Stimulated activated memory B cell treated with anti-CD40 and anti-IgM and Interleukin-4, amounts not matched to agents 10 μg/mL and 1 μg/mL and 100 μg/mL, for 72 hours (primary cell): ENCODE results near the gene SLC47A2.

ENCODE experiments used
- ATAC-seq: fragments of 150-1000 bp; cut with Tn5 transposase; 2 replicates; pipeline ENCODE4 v1.10.0; 2021
- H3K27ac Mint-ChIP-seq: one replicate; pipeline ENCODE4 v1.8.0; 2022; ENCODE audit warnings: mild to moderate bottlenecking, mixed read lengths
- H3K27me3 Mint-ChIP-seq: one replicate; pipeline ENCODE4 v1.8.0; 2022; ENCODE audit warnings: mixed read lengths
- H3K36me3 Mint-ChIP-seq: one replicate; pipeline ENCODE4 v1.8.0; 2022; ENCODE audit warnings: mixed read lengths
- H3K4me1 Mint-ChIP-seq: one replicate; pipeline ENCODE4 v1.8.0; 2022; ENCODE audit warnings: mixed read lengths
- H3K4me3 Mint-ChIP-seq: one replicate; pipeline ENCODE4 v1.8.0; 2022; ENCODE audit warnings: mild to moderate bottlenecking, moderate library complexity, mixed read lengths
- H3K9me3 Mint-ChIP-seq: one replicate; pipeline ENCODE4 v1.8.0; 2022; ENCODE audit warnings: mixed read lengths

SLC47A2 gene

DNA sequence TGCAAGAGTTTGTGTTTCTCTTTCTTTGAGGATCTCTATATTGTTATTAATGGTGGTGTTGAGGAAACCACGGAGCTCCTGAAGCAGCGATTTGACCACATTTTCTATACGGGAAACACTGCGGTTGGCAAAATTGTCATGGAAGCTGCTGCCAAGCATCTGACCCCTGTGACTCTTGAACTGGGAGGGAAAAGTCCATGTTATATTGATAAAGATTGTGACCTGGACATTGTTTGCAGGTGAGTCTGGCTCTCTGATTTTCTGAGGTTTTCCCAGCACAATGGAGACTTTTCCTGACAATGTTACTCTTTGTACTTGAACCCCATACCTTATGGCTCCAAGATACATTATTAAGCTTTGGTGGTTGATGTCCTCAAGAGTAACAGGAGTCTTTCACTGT, 60.0 kb downstream of the SLC47A2 start:
- no peaks in the 10 kb centered on the region for H3K27me3 Mint-ChIP-seq
- no peak overlapping the region for H3K4me3 Mint-ChIP-seq
- H3K9me3 Mint-ChIP-seq, result no peaks in the 10 kb centered on the region
- H3K36me3 Mint-ChIP-seq, result peaks cover 40% of the 10 kb centered on the region
- peaks cover 5% of the 10 kb centered on the region for H3K4me1 Mint-ChIP-seq
- H3K27ac Mint-ChIP-seq, result no peak overlapping the region
- ATAC-seq, result no peak

DNA sequence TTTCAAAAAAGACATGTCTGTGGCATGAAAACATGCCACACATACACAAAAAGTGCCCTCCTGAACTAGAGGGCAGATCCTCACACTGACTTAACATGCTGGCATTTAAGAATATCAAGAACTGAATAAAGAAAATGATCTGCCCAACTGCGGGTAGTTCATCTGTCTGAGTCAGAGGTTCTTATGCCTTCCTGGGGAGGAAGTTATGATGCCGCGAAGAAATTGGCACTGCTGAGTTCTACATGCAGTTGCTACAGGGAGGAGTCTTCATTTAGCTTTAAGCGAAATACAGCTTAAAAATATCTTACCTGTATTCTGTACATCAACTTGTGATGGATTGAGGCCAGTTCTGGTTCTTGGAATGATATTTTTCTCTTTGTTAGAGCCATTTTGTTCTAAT, 61.5 kb downstream of the SLC47A2 start:
- ATAC-seq, result no peak
- H3K27me3 Mint-ChIP-seq, result no peaks in the 10 kb centered on the region
- H3K27ac Mint-ChIP-seq, result no peak overlapping the region
- peaks cover 33% of the 10 kb centered on the region for H3K36me3 Mint-ChIP-seq
- peaks cover 16% of the 10 kb centered on the region for H3K4me1 Mint-ChIP-seq
- no peaks in the 10 kb centered on the region for H3K9me3 Mint-ChIP-seq
- H3K4me3 Mint-ChIP-seq, result no peak overlapping the region

DNA sequence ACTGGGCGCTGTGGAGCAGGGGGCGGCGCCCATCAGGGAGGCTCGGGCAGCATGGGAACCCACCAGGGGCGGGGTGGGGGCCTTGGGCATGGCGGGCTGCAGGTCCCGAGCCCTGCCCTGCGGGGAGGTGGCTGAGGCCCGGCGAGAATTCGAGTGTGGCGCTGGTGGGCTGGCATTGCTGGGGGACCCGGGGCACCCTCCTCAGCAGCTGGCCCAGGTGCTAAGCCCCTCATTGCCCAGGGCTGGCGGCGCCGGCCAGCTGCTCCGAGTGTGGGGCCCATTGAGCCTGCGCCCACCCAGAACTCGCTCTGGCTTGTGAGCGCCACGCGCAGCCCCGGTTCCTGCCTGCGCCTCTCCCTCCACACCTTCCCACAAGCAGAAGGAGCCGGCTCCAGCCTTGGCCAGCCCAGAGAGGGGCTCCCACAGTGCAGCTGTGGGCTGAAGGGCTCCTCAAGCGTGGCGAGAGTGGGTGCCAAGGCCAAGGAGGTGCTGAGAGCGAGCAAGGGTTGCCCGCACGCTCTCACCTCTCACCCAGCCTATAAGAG, 62.0 kb downstream of the SLC47A2 start:
- no peaks in the 10 kb centered on the region for H3K27me3 Mint-ChIP-seq
- ATAC-seq, result no peak

DNA sequence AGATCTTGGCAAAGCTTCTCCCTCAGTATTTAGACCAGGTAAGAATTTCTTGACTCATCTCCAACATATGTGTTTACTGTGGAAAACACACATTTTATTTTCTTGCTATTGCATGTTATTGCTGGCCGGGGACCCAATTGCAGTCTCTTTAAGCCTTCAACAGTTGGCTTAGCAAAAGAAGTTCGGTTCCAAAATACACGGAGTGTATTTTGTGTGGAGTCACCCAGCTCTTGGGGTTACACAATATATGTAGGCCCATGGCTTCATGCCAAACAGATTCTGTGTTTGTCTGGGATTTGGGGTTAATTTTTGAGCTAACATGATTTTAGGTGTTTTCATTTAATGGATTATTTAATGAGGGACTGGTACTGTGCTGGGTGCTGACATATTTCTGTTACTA, 63.8 kb downstream of the SLC47A2 start:
- peaks cover 33% of the 10 kb centered on the region for H3K36me3 Mint-ChIP-seq
- H3K27me3 Mint-ChIP-seq, result no peaks in the 10 kb centered on the region
- H3K9me3 Mint-ChIP-seq, result no peaks in the 10 kb centered on the region
- ATAC-seq, result no peak
- H3K4me1 Mint-ChIP-seq, result peaks cover 32% of the 10 kb centered on the region
- no peak overlapping the region for H3K27ac Mint-ChIP-seq
- no peak overlapping the region for H3K4me3 Mint-ChIP-seq

More for the DNA sequence above, 62.0 kb downstream of the SLC47A2 start:
- Mint-ChIP-seq H3K9me3 (no peaks in the 10 kb centered on the region), H3K4me3 (no peak overlapping the region), H3K27ac (no peak overlapping the region), H3K36me3 (peaks cover 33% of the 10 kb centered on the region), H3K4me1 (peaks cover 21% of the 10 kb centered on the region)

DNA sequence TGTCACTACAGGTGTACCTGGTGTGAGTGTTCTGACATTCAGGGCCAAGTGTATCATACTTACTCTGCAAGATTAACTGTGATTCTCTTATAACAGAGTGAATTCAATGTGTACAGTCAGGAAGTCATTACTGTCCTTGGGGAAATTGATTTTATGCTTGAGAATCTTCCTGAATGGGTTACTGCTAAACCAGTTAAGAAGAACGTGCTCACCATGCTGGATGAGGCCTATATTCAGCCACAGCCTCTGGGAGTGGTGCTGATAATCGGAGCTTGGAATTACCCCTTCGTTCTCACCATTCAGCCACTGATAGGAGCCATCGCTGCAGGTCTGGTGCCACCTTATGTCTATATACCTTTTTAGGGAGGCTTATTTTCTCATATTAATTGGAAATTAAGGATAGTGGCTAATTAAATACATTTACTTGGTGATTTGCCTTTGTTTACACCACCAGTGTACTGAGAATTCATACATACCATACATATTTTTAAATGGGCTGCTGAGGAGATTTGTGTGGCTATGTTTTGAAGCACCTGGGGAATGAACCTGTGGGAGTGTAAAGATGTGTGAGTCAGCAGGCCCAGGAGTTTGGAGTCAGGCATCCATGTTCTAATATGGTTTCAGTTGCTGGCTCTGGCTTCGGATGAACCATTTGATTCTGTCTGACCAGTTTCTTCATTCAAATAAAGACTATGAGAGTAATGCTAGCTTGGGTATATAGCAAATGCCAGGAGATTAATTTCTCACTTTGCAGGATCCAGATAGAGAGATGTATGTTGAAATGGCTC, 64.7 kb downstream of the SLC47A2 start:
- Mint-ChIP-seq H3K27ac (no peak overlapping the region), H3K27me3 (no peaks in the 10 kb centered on the region), H3K9me3 (no peaks in the 10 kb centered on the region), H3K4me1 (peaks cover 40% of the 10 kb centered on the region), H3K4me3 (no peak overlapping the region), H3K36me3 (peaks cover 33% of the 10 kb centered on the region)
- no peak for ATAC-seq

DNA sequence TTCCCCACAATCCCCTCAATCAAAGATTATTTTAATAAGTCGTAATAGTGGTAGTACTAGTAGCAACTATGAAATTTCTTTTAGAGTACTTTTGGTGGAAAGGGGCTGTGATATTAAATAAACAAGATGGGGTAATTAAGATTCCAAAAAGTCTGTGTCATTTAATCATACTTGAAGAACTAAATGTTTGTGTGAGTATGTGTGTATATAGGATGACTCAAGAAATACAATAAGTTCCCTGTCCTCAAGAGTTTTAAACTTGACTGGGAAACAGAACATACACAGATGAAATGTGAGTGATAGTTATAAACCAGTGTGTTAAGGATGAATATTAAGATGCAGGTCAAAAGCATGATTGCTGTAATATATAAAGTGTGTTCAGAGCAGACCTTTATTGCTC, 65.6 kb downstream of the SLC47A2 start:
- Mint-ChIP-seq H3K36me3 (peaks cover 26% of the 10 kb centered on the region), H3K4me3 (no peak overlapping the region), H3K27ac (no peak overlapping the region), H3K27me3 (no peaks in the 10 kb centered on the region), H3K9me3 (no peaks in the 10 kb centered on the region), H3K4me1 (peaks cover 36% of the 10 kb centered on the region)
- no peak for ATAC-seq

DNA sequence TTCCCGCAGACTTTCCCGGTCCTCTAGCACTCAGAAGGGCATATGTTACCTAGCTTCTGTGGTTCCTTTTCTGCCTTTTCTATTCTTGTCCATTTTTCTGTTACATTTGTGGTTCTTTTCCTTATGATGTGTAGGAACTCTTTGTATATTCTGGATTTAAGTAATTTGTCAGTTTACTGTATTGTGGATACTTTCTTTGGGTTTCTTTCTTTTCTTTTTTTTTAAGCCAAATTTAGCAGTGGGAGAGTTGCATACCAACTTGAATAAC, 67.2 kb downstream of the SLC47A2 start:
- H3K4me1 Mint-ChIP-seq, result peaks cover 36% of the 10 kb centered on the region

GRCh38 chr17:19648475-19649273, 67.7 kb downstream of the SLC47A2 start, which contains the start of gene ALDH3A2:
TSS of gene ALDH3A2 (plus strand) at chr17:19648751. CDS start at chr17:19648972, 221 bp downstream.
- H3K4me1 Mint-ChIP-seq, result peaks cover 36% of the 10 kb centered on the region
- no peaks in the 10 kb centered on the region for H3K27me3 Mint-ChIP-seq

More for the DNA sequence above, 67.2 kb downstream of the SLC47A2 start:
- Mint-ChIP-seq H3K36me3 (peaks cover 15% of the 10 kb centered on the region), H3K27ac (peak overlapping the region; percentile 96), H3K27me3 (no peaks in the 10 kb centered on the region), H3K9me3 (no peaks in the 10 kb centered on the region), H3K4me3 (peak overlapping the region; percentile 96)
- no peak for ATAC-seq

GRCh38 chr17:19647697-19648474, 68.5 kb downstream of the SLC47A2 start:
- Mint-ChIP-seq H3K9me3 (no peaks in the 10 kb centered on the region), H3K27ac (peak overlapping the region; percentile 96), H3K27me3 (no peaks in the 10 kb centered on the region), H3K36me3 (peaks cover 7% of the 10 kb centered on the region), H3K4me1 (peaks cover 36% of the 10 kb centered on the region), H3K4me3 (peak overlapping the region; percentile 96)
- ATAC-seq, result peak; percentile 68

More at GRCh38 chr17:19648475-19649273, 67.7 kb downstream of the SLC47A2 start, which contains the start of gene ALDH3A2:
- Mint-ChIP-seq H3K36me3 (peaks cover 14% of the 10 kb centered on the region), H3K9me3 (no peaks in the 10 kb centered on the region), H3K4me3 (peak within 1 kb of the TSS; percentile 96), H3K27ac (peak within 1 kb of the TSS; percentile 96)
- peak; percentile 98 for ATAC-seq

DNA sequence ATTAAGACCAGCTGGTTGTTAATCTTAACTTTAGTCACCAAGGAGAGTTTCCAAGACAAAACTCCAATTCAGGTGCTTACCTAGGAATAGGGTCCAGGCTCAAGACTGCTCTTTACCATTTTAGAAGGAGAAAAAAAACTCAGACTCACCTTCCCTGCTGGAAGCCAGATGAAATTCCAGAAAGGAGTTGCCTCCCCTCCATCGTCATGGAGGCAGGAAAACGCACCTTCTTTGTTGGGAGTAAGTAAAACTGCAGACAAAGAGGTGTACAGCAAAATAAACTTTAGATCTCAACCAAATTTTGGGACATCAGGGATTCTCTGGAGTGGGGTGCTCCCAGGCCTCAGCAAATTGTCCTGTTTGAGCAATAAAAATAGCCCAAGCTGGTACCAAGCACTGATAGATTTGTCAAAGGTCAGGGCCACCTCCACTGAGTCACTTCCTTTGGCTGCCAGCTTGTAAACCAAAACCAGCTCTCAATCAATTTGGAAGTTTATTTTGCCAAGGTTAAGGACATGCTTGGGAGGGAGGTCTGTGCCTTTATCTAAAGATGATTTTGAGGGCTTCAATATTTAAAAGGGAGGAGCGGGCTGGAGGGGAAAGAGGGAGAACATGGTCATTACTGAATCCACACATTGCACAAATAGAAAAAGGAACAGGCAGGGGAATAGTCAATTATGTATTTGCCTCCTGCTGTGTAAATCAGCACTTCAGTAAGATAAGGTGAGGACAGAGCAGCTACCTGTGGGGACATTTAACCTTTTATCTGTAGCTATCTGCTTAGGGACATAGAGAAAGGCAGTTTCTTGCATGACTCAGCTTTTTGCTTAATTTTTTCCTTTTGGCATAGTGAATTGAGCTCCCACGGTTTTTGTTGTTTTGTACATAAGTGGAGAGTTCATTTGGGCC, 69.3 kb downstream of the SLC47A2 start:
- Mint-ChIP-seq H3K4me1 (peaks cover 41% of the 10 kb centered on the region), H3K27me3 (no peaks in the 10 kb centered on the region), H3K27ac (peak overlapping the region; percentile 96), H3K4me3 (peak overlapping the region; percentile 96), H3K9me3 (no peaks in the 10 kb centered on the region), H3K36me3 (peaks cover 3% of the 10 kb centered on the region)
- no peak for ATAC-seq

- Mint-ChIP-seq H3K9me3 (no peaks in the 10 kb centered on the region), H3K4me1 (peaks cover 38% of the 10 kb centered on the region)
These were observed 70.6 kb downstream of the SLC47A2 start for GRCh38 chr17:19645734-19646201.

GRCh38 chr17:19644493-19645210, 71.7 kb downstream of the SLC47A2 start:
- no peak for ATAC-seq
- no peaks in the 10 kb centered on the region for H3K36me3 Mint-ChIP-seq
- H3K27ac Mint-ChIP-seq, result no peak overlapping the region
- H3K4me1 Mint-ChIP-seq, result peaks cover 27% of the 10 kb centered on the region
- no peaks in the 10 kb centered on the region for H3K27me3 Mint-ChIP-seq
- no peak overlapping the region for H3K4me3 Mint-ChIP-seq
- no peaks in the 10 kb centered on the region for H3K9me3 Mint-ChIP-seq

More at GRCh38 chr17:19645734-19646201, 70.6 kb downstream of the SLC47A2 start:
- H3K27me3 Mint-ChIP-seq, result no peaks in the 10 kb centered on the region
- no peaks in the 10 kb centered on the region for H3K36me3 Mint-ChIP-seq
- H3K4me3 Mint-ChIP-seq, result no peak overlapping the region
- no peak overlapping the region for H3K27ac Mint-ChIP-seq
- ATAC-seq, result no peak

GRCh38 chr17:19642373-19642893, 74.0 kb downstream of the SLC47A2 start:
- Mint-ChIP-seq H3K4me3 (no peak overlapping the region), H3K4me1 (peaks cover 13% of the 10 kb centered on the region), H3K27ac (peak overlapping the region; percentile 1), H3K27me3 (no peaks in the 10 kb centered on the region), H3K9me3 (peaks cover 2% of the 10 kb centered on the region), H3K36me3 (no peaks in the 10 kb centered on the region)
- ATAC-seq, result no peak
